ENCODE results near the gene C11orf42.

C11orf42 gene

GRCh38 chr11:6204706-6205105, 651 bp upstream of the C11orf42 start (continued):
- TF ChIP-seq, protein P1, sequence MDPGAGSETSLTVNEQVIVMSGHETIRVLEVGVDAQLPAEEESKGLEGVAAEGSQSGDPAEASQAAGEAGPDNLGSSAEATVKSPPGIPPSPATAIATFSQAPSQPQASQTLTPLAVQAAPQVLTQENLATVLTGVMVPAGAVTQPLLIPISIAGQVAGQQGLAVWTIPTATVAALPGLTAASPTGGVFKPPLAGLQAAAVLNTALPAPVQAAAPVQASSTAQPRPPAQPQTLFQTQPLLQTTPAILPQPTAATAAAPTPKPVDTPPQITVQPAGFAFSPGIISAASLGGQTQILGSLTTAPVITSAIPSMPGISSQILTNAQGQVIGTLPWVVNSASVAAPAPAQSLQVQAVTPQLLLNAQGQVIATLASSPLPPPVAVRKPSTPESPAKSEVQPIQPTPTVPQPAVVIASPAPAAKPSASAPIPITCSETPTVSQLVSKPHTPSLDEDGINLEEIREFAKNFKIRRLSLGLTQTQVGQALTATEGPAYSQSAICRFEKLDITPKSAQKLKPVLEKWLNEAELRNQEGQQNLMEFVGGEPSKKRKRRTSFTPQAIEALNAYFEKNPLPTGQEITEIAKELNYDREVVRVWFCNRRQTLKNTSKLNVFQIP (CRISPR knock-in tag; IDR thresholded peaks at IDR 0.05; ENCODE audit: borderline replicate concordance, low read depth) = no peak
- TF ChIP-seq BACH2 (CRISPR knock-in tag; IDR thresholded peaks at IDR 0.05; ENCODE audit: borderline replicate concordance) (no peak), GLIS3 (CRISPR knock-in tag; IDR thresholded peaks at IDR 0.05) (no peak), ZFP30 (CRISPR knock-in tag; IDR thresholded peaks at IDR 0.05) (no peak), ISL1 (CRISPR knock-in tag; IDR thresholded peaks at IDR 0.05) (no peak), ZNF8 (CRISPR knock-in tag; IDR thresholded peaks at IDR 0.05) (no peak)
- TF ChIP-seq, protein P2, sequence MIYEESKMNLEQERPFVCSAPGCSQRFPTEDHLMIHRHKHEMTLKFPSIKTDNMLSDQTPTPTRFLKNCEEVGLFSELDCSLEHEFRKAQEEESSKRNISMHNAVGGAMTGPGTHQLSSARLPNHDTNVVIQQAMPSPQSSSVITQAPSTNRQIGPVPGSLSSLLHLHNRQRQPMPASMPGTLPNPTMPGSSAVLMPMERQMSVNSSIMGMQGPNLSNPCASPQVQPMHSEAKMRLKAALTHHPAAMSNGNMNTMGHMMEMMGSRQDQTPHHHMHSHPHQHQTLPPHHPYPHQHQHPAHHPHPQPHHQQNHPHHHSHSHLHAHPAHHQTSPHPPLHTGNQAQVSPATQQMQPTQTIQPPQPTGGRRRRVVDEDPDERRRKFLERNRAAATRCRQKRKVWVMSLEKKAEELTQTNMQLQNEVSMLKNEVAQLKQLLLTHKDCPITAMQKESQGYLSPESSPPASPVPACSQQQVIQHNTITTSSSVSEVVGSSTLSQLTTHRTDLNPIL (CRISPR knock-in tag; IDR thresholded peaks at IDR 0.05; ENCODE audit: low read depth) = no peak

GRCh38 chr11:6206456-6207180, 1.3 kb downstream of the C11orf42 start:
- TF ChIP-seq ZC3H10 (CRISPR knock-in tag; IDR thresholded peaks at IDR 0.05) = no peak
- TF ChIP-seq ZNF565 (CRISPR knock-in tag; conservative IDR thresholded peaks at IDR 0.05; ENCODE audit: low read depth) = no peak
- TF ChIP-seq CSRNP3 (CRISPR knock-in tag; IDR thresholded peaks at IDR 0.05) = no peak
- TF ChIP-seq SNAI2 (CRISPR knock-in tag; IDR thresholded peaks at IDR 0.05) = no peak
- no peak for TF ChIP-seq GLIS3 (CRISPR knock-in tag; IDR thresholded peaks at IDR 0.05)
- no peak for TF ChIP-seq TCF4 (CRISPR knock-in tag; IDR thresholded peaks at IDR 0.05; ENCODE audit: borderline replicate concordance)
- TF ChIP-seq ZNF8 (CRISPR knock-in tag; IDR thresholded peaks at IDR 0.05) = no peak
- no peak for TF ChIP-seq ARNTL (CRISPR knock-in tag; IDR thresholded peaks at IDR 0.05; ENCODE audit: borderline replicate concordance, low read depth)
- TF ChIP-seq ESRRG (CRISPR knock-in tag; IDR thresholded peaks at IDR 0.05) = no peak
- no peak for TF ChIP-seq OSR1 (CRISPR knock-in tag; IDR thresholded peaks at IDR 0.05)
- TF ChIP-seq, protein P2 (CRISPR knock-in tag; IDR thresholded peaks at IDR 0.05; ENCODE audit: low read depth) = no peak
- ATAC-seq = no peak

DNA sequence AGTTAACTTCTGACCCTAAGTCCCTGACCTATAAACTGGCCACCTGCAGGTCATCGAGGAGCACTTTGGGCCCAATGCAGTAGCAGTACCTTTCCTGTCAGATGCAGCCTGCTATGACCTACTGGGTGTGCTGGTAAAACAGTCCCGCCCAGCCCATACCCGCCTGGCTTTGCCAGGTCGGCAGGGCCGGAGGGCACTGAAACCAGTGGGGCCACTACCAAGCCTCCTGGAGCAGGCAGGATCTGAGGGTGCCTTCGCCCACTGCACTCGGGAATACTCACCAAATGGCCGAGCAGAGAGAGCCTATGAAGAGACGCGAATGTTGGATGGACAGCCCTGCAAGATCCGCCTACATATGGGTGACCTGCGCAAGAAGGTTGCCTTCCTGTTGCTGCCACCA, 4.4 kb downstream of the C11orf42 start:
- no peak for ATAC-seq
- TF ChIP-seq BACH2 (CRISPR knock-in tag; IDR thresholded peaks at IDR 0.05; ENCODE audit: borderline replicate concordance) (no peak), SNAI2 (CRISPR knock-in tag; IDR thresholded peaks at IDR 0.05) (no peak), ZNF70 (CRISPR knock-in tag; IDR thresholded peaks at IDR 0.05) (no peak), TOX (CRISPR knock-in tag; IDR thresholded peaks at IDR 0.05; ENCODE audit: borderline replicate concordance) (no peak), GLIS3 (CRISPR knock-in tag; IDR thresholded peaks at IDR 0.05) (no peak)

DNA sequence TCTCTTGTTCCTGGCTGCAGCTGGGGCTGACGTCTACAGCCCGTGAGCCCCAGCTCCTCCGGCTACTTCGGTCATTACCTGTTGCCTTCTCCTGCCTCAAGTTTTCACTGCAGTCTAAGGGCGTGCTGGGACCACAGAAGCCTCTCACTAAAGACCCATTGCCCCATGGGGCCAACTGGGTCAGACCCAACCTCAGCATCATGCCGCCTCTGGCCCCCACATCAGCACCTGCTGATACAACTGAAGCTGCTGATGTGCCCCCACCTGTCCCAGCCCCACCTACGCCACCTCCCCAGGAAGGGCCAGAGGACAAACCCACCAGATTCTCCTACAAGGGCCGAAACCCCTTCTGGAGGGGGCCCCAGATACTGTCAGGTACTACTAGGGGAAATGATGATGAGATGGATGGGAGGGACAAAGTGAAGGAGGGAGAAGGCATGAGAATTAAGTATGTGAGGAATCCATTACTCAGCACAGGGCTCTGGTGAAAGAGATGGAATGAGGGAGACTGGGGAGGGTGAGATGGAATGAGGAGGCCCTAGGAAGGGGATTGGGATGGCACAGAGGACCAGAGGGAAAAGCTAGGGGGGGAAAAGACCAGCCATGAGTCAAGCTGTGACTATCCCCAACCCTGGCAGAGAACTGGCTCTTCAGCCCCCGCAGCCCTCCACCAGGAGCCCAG, 5.1 kb downstream of the C11orf42 start:
- no peak for ATAC-seq
- TF ChIP-seq SNAI2 (CRISPR knock-in tag; IDR thresholded peaks at IDR 0.05) (no peak), PPARA (CRISPR knock-in tag; IDR thresholded peaks at IDR 0.05; ENCODE audit: borderline replicate concordance) (no peak), CSDC2 (CRISPR knock-in tag; IDR thresholded peaks at IDR 0.05) (no peak), ZNF70 (CRISPR knock-in tag; IDR thresholded peaks at IDR 0.05) (no peak), OSR1 (CRISPR knock-in tag; IDR thresholded peaks at IDR 0.05) (no peak), CSRNP3 (CRISPR knock-in tag; IDR thresholded peaks at IDR 0.05) (no peak)
- TF ChIP-seq, protein P3, sequence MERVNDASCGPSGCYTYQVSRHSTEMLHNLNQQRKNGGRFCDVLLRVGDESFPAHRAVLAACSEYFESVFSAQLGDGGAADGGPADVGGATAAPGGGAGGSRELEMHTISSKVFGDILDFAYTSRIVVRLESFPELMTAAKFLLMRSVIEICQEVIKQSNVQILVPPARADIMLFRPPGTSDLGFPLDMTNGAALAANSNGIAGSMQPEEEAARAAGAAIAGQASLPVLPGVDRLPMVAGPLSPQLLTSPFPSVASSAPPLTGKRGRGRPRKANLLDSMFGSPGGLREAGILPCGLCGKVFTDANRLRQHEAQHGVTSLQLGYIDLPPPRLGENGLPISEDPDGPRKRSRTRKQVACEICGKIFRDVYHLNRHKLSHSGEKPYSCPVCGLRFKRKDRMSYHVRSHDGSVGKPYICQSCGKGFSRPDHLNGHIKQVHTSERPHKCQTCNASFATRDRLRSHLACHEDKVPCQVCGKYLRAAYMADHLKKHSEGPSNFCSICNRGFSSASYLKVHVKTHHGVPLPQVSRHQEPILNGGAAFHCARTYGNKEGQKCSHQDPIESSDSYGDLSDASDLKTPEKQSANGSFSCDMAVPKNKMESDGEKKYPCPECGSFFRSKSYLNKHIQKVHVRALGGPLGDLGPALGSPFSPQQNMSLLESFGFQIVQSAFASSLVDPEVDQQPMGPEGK (CRISPR knock-in tag; IDR thresholded peaks at IDR 0.05; ENCODE audit: borderline replicate concordance) = no peak
- TF ChIP-seq, protein P4, sequence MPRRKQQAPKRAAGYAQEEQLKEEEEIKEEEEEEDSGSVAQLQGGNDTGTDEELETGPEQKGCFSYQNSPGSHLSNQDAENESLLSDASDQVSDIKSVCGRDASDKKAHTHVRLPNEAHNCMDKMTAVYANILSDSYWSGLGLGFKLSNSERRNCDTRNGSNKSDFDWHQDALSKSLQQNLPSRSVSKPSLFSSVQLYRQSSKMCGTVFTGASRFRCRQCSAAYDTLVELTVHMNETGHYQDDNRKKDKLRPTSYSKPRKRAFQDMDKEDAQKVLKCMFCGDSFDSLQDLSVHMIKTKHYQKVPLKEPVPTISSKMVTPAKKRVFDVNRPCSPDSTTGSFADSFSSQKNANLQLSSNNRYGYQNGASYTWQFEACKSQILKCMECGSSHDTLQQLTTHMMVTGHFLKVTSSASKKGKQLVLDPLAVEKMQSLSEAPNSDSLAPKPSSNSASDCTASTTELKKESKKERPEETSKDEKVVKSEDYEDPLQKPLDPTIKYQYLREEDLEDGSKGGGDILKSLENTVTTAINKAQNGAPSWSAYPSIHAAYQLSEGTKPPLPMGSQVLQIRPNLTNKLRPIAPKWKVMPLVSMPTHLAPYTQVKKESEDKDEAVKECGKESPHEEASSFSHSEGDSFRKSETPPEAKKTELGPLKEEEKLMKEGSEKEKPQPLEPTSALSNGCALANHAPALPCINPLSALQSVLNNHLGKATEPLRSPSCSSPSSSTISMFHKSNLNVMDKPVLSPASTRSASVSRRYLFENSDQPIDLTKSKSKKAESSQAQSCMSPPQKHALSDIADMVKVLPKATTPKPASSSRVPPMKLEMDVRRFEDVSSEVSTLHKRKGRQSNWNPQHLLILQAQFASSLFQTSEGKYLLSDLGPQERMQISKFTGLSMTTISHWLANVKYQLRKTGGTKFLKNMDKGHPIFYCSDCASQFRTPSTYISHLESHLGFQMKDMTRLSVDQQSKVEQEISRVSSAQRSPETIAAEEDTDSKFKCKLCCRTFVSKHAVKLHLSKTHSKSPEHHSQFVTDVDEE (CRISPR knock-in tag; IDR thresholded peaks at IDR 0.05) = no peak
- TF ChIP-seq, protein P2 (CRISPR knock-in tag; IDR thresholded peaks at IDR 0.05; ENCODE audit: low read depth) = no peak
